Choroid plexus epithelial cell (primary cell): ENCODE results near the gene C1RL.

ENCODE experiments used
- DNase-seq: peaks from one replicate; pipeline ENCODE4 v3.0.0-alpha.2; 2010; ENCODE audit warnings: low read depth
- H3K4me3 ChIP-seq: 2 replicates; pipeline ENCODE4 v1.5.1; 2011; ENCODE audit warnings: low read depth, mild to moderate bottlenecking, control low read depth, low read length, moderate library complexity
- CTCF ChIP-seq: conservative IDR thresholded peaks from 2 replicates; pipeline ENCODE4 v1.5.1; 2011; ENCODE audit warnings: low read depth, mild to moderate bottlenecking, control low read depth, inconsistent platforms, low read length, moderate library complexity

The C1RL gene

GRCh38 chr12:7114851-7115250 lies 5.8 kb upstream of the C1RL start:
- no peak for TF ChIP-seq CTCF
- H3K4me3 ChIP-seq, result no peak overlapping the region
- DNase-seq, result no peak

- DNase-seq, result no peak
- no peak for TF ChIP-seq CTCF
- H3K4me3 ChIP-seq, result no peak overlapping the region
Observed at GRCh38 chr12:7114008-7114407, 5.0 kb upstream of the C1RL start.

GRCh38 chr12:7113389-7113871 lies 4.4 kb upstream of the C1RL start:
- TF ChIP-seq CTCF, result peak; percentile 83
- peak; percentile 64 for DNase-seq
- H3K4me3 ChIP-seq, result no peak overlapping the region

GRCh38 chr12:7112041-7112440 lies 3.0 kb upstream of the C1RL start:
- no peak overlapping the region for H3K4me3 ChIP-seq
- no peak for TF ChIP-seq CTCF
- no peak for DNase-seq

GRCh38 chr12:7110661-7111060 lies 1.6 kb upstream of the C1RL start:
- DNase-seq, result no peak
- no peak for TF ChIP-seq CTCF

GRCh38 chr12:7109572-7109920 lies 532 bp upstream of the C1RL start:
- no peak for TF ChIP-seq CTCF
- DNase-seq, result no peak
- peak overlapping the region; percentile 72 for H3K4me3 ChIP-seq

More at GRCh38 chr12:7110661-7111060, 1.6 kb upstream of the C1RL start:
- H3K4me3 ChIP-seq, result no peak overlapping the region

- DNase-seq, result peak; percentile 78
- peak overlapping the region; percentile 72 for H3K4me3 ChIP-seq
- TF ChIP-seq CTCF, result no peak
Observed at GRCh38 chr12:7108003-7108795, 815 bp downstream of the C1RL start.
